Measurements from ENCODE around the gene OR51Q1. TPM values are rescaled to one million over a fixed set of nuclear protein-coding genes. Genes with fewer than 3 reads are reported as not detected.

OR51Q1 gene
- total RNA-seq, 1 donor from 2014 or later = not detected

DNA sequence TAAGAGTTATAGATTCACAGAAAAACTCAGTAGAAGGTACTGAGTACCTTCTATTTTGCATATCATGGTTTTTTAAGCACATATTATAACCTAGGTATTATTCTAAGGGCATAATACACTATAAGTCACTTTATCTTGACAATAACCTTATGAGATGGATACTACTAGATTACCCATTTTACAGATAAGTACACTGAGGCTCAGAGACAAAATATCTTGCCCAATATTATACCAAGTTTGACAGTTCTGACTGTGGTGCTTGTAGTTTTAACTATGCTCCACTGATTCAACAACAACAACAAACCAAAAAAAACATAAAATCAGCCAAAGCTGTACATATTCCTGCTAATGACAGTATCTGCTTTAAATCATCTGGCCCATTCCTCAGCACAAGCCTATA is 27.8 kb upstream of the OR51Q1 start:
- H3K27ac Mint-ChIP-seq (ENCODE audit: unreplicated experiment) = no peak overlapping the region
- H3K36me3 Mint-ChIP-seq (ENCODE audit: low read depth, unreplicated experiment) = no peaks in the 10 kb centered on the region
- H3K27me3 Mint-ChIP-seq (ENCODE audit: unreplicated experiment) = no peaks in the 10 kb centered on the region
- H3K4me3 Mint-ChIP-seq (ENCODE audit: unreplicated experiment) = no peak overlapping the region
- TF ChIP-seq, protein P1, sequence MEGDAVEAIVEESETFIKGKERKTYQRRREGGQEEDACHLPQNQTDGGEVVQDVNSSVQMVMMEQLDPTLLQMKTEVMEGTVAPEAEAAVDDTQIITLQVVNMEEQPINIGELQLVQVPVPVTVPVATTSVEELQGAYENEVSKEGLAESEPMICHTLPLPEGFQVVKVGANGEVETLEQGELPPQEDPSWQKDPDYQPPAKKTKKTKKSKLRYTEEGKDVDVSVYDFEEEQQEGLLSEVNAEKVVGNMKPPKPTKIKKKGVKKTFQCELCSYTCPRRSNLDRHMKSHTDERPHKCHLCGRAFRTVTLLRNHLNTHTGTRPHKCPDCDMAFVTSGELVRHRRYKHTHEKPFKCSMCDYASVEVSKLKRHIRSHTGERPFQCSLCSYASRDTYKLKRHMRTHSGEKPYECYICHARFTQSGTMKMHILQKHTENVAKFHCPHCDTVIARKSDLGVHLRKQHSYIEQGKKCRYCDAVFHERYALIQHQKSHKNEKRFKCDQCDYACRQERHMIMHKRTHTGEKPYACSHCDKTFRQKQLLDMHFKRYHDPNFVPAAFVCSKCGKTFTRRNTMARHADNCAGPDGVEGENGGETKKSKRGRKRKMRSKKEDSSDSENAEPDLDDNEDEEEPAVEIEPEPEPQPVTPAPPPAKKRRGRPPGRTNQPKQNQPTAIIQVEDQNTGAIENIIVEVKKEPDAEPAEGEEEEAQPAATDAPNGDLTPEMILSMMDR (IDR thresholded peaks at IDR 0.05; ENCODE audit: unreplicated experiment) = no peak
- H3K9me3 Mint-ChIP-seq (ENCODE audit: unreplicated experiment) = no peaks in the 10 kb centered on the region
- no peaks in the 10 kb centered on the region for H3K4me1 Mint-ChIP-seq (ENCODE audit: unreplicated experiment)
- DNase-seq (ENCODE audit: low spot score) = no peak

DNA sequence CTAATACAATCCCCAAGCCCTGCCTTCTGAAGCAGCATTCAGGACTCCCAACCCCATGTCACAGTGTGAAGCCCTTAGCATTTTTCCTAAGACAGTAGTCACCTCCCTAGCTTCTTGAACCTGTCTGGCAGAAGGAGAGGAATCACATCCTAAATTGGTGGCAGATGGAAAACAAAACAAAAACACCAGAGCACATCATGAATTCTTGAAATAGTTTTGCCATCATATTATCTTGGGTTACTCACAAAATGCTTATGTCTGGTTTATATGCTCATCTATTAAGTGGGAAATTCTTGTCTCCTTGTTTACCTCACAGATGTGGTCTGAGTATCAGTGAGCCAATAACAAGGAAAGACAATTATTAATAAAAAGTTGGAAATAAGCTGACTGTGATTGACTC is 23.0 kb upstream of the OR51Q1 start:
- TF ChIP-seq, protein P1 (IDR thresholded peaks at IDR 0.05; ENCODE audit: unreplicated experiment) = no peak
- Mint-ChIP-seq H3K4me3 (ENCODE audit: unreplicated experiment) (no peak overlapping the region), H3K27ac (ENCODE audit: unreplicated experiment) (no peak overlapping the region), H3K36me3 (ENCODE audit: low read depth, unreplicated experiment) (no peaks in the 10 kb centered on the region), H3K9me3 (ENCODE audit: unreplicated experiment) (no peaks in the 10 kb centered on the region), H3K4me1 (ENCODE audit: unreplicated experiment) (peaks cover 9% of the 10 kb centered on the region), H3K27me3 (ENCODE audit: unreplicated experiment) (no peaks in the 10 kb centered on the region)
- DNase-seq (ENCODE audit: low spot score) = no peak

DNA sequence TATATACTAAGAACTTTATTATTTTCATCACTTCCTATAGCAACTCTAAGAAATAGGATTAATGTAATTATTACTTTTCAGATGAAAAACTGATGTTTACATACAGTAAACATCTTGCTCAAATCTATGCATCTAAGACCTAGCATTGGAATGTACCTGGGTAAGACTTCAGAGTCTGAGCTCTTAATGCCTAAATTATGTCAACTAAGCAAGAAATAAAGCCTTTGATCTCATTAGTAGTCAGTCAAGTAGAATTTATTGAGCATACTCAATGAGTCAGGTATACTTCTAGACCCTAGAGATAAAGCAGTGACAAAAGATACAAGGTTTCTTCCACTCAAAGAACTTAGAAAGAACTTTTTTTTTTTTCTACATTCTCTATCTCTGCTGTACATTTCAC is 16.7 kb upstream of the OR51Q1 start:
- Mint-ChIP-seq H3K36me3 (ENCODE audit: low read depth, unreplicated experiment) (no peaks in the 10 kb centered on the region), H3K4me3 (ENCODE audit: unreplicated experiment) (no peak overlapping the region), H3K27me3 (ENCODE audit: unreplicated experiment) (no peaks in the 10 kb centered on the region), H3K27ac (ENCODE audit: unreplicated experiment) (no peak overlapping the region), H3K4me1 (ENCODE audit: unreplicated experiment) (peaks cover 27% of the 10 kb centered on the region), H3K9me3 (ENCODE audit: unreplicated experiment) (no peaks in the 10 kb centered on the region)
- no peak for DNase-seq (ENCODE audit: low spot score)
- TF ChIP-seq, protein P1 (IDR thresholded peaks at IDR 0.05; ENCODE audit: unreplicated experiment) = no peak

DNA sequence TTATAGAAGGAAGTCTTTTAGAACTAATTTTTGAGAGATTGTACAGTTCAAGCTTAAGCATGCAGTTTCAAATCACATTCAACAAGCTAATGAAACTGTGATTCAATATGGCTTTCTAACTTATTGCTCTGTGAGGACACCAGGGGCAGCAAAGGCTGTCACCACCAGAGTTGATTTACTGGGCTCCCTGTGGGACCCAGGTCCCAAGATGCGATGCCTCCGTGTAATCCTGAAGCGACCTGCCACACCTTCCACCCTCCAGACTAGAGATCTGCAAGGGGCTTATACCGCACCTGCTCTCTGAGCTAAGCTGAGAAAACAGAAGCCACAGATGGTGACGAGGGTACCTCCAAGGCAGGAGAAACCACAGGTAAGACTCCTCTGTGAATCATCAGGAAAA is 918 bp upstream of the OR51Q1 start:
- H3K27me3 Mint-ChIP-seq (ENCODE audit: unreplicated experiment) = peaks cover 1% of the 10 kb centered on the region
- H3K4me1 Mint-ChIP-seq (ENCODE audit: unreplicated experiment) = peaks cover 24% of the 10 kb centered on the region
- H3K4me3 Mint-ChIP-seq (ENCODE audit: unreplicated experiment) = no peak overlapping the region
- H3K9me3 Mint-ChIP-seq (ENCODE audit: unreplicated experiment) = no peaks in the 10 kb centered on the region
- no peaks in the 10 kb centered on the region for H3K36me3 Mint-ChIP-seq (ENCODE audit: low read depth, unreplicated experiment)
- TF ChIP-seq, protein P1 (IDR thresholded peaks at IDR 0.05; ENCODE audit: unreplicated experiment) = no peak
- DNase-seq (ENCODE audit: low spot score) = no peak
- H3K27ac Mint-ChIP-seq (ENCODE audit: unreplicated experiment) = no peak overlapping the region

DNA sequence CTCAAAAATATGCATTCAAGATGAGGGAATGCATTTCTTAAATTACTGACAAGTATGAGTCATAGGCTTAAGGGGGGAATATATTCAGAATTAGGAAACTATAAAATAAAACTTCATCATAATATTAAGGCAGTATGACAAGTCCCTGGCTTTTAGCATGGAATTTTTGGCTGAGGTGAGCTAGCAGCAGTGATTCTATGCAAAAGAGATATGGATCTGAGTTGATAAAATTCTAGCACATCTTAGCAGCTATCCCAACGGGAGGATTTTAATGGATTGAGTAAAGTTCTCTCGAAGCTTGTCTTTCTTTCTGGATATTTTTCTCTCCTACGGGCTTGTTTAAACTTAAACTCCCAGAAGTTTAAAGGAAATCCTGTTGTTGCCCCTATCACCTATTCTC is 1.2 kb downstream of the OR51Q1 start:
- H3K27me3 Mint-ChIP-seq (ENCODE audit: unreplicated experiment) = peaks cover 1% of the 10 kb centered on the region
- H3K4me1 Mint-ChIP-seq (ENCODE audit: unreplicated experiment) = peaks cover 33% of the 10 kb centered on the region
- TF ChIP-seq, protein P1 (IDR thresholded peaks at IDR 0.05; ENCODE audit: unreplicated experiment) = no peak
- no peak overlapping the region for H3K4me3 Mint-ChIP-seq (ENCODE audit: unreplicated experiment)
- no peak overlapping the region for H3K27ac Mint-ChIP-seq (ENCODE audit: unreplicated experiment)
- H3K9me3 Mint-ChIP-seq (ENCODE audit: unreplicated experiment) = no peaks in the 10 kb centered on the region
- H3K36me3 Mint-ChIP-seq (ENCODE audit: low read depth, unreplicated experiment) = no peaks in the 10 kb centered on the region
- DNase-seq (ENCODE audit: low spot score) = no peak

All from endothelial cell (in vitro differentiated cells).